A172 (cell line): Measurements from ENCODE around the gene BBS1. TPM values are rescaled to one million over a fixed set of nuclear protein-coding genes. Genes with fewer than 3 reads are reported as not detected.
"Not testable (repeated sequence)": the region's sequence is repeated elsewhere in the genome, so short reads cannot be mapped to it uniquely, and the experiment has no call there.

Source experiments
- DNase-seq: peaks from one replicate; pipeline ENCODE4 v3.0.0-alpha.2; 2015; ENCODE audit warnings: low spot score
- total RNA-seq: library from RNA; depleted of rRNA; stranded (reverse); fragments of >200 nt; shearing (Covaris generic); gene quantifications from 2 replicates; pipeline ENCODE4 v1.2.3, GENCODE V29; 2014; rRNA removed

BBS1 gene
- total RNA-seq, 1 experiment from 2014 or later: 14.7 TPM

DNA sequence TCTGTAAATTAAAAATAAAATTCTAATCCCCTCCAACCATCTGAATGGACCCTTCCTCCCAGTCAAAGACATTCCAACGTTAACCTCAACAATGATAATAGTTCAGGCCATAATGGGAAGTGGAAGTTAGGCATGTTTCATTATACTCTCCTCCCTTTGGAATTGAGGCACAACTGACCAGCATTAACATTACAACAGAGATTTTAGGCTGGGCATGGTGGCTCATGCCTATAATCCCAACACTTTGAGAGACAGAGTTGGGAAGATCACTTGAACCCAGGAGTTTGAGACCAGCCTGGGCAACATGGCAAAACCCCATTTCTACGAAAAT lies 60.4 kb downstream of the BBS1 start:
- DNase-seq: no peak

DNA sequence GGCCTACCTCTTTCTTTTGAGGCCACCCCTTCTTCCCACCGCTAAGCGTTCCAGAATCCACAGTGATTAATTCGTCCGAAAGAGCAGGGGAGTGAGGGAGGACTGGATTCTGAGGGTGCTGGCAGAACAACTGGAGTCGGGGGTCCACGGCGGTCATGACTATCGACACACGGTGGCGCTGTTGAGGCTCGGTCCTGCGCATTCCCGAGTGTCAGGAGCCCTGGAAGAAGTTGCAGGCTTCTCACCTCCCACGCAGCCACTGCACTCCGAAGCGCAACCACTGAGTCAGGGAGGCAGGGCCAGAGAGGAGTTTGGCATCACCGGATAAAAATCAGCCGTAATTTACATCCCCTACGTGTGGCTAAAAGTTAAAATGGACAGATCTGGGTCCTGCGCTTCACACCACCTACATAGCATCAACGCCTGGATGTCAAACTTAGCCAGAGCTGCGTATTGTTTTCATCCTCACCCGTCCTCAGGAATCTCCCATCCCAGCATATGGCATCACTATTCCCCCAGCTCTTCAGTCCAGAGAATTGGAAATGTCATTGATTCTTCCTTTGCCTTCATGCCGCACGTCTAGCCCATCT lies 68.7 kb downstream of the BBS1 start:
- no peak for DNase-seq

DNA sequence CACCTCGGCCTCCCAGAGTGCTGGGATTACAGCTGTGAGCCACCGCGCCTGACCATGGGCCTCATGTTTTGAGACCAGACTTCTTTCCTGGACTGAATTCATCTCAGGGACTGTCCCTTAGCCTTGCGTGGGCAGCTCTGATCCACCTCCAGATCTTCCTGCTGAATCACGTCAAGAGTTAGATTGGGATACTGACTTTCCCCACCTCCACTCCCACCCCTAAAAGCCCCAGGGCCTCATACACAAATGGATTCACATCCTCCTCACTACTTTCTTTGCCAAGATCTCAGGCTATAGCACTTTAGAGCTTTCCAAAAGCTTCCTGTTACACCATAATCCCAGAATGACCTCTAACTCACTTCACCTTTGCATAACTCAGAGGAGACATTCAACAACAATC lies 70.4 kb downstream of the BBS1 start:
- DNase-seq: no peak

DNA sequence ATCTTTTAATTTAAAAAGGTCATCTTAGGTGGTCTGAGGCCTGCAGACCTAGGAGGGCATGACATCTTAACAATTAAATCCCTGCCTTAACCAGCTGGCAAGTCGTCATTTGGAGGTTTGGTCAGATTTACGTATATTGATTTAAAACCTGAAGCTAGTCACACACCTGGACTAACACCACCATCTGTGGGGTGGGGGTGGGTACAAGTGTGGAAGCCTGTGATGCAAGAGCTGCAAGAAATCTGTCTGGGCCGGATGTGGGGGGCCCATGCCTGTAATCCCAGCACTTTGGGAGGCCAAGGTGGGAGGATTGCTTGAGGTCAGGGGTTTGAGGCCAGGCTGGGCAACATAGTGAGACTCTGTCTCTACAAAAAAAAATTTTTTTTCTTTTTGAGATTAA lies 70.8 kb downstream of the BBS1 start:
- DNase-seq: no peak

DNA sequence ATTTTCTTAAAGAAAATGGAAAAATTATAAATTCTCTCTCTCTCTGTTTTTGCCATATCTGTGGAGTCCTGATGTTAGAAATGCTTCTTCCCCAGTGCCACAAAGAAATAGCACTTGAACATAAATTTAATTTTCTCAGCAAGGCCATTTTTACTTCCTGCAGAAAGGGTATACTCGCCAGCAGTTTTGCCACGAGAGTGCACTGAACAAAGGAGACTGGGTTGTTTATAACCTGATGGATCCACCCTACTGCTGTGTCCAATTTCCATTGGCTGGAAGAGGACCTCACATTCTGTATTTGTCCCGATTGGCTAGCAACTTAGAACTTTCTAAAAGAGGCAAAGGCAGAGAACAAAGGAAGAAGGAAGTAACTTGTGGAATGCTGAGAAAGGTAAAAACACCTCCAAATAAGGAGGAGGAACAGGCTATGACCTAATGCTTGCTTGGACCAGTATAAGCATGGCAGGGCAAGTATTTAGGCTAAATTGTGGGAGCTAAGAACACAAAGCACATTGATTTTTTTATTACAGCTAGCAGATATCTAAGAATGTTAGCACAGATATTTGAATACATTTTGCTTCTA lies 72.2 kb downstream of the BBS1 start:
- not testable (repeated sequence) for DNase-seq

Other genes with a start within 250 kb of the BBS1 start
- gene RAB1B, start 242.0 kb upstream of the BBS1 start, total RNA-seq: 132 and 133 TPM in 2 replicates
- gene CNIH2, start 232.5 kb upstream of the BBS1 start, total RNA-seq: 0.72 and 1.9 TPM in 2 replicates
- gene YIF1A, start 221.5 kb upstream of the BBS1 start, total RNA-seq: 86.1 and 109 TPM in 2 replicates
- 0.05 TPM in 1 of 2 replicates, not detected in the other for gene TMEM151A, start 218.7 kb upstream of the BBS1 start, total RNA-seq
- gene CD248, start 193.6 kb upstream of the BBS1 start, total RNA-seq: not detected in 2 replicates
- gene RIN1, start 174.2 kb upstream of the BBS1 start, total RNA-seq: 15.6 and 15.7 TPM in 2 replicates
- gene BRMS1, start 165.5 kb upstream of the BBS1 start, total RNA-seq: 95.8 and 104 TPM in 2 replicates
- gene B4GAT1, start 163.0 kb upstream of the BBS1 start, total RNA-seq: 47.0 and 54.1 TPM in 2 replicates
- gene SLC29A2, start 138.9 kb upstream of the BBS1 start, total RNA-seq: not detected in 2 replicates
- gene NPAS4, start 89.6 kb upstream of the BBS1 start, total RNA-seq: not detected in 2 replicates
- gene MRPL11, start 71.8 kb upstream of the BBS1 start, total RNA-seq: 80.0 and 127 TPM in 2 replicates
- 13.3 and 16.1 TPM in 2 replicates for gene PELI3, start 43.7 kb upstream of the BBS1 start, total RNA-seq
- gene DPP3, start 30.2 kb upstream of the BBS1 start, total RNA-seq: 76.7 and 79.7 TPM in 2 replicates
- gene ZDHHC24, start 35.4 kb downstream of the BBS1 start, total RNA-seq: 17.4 and 21.5 TPM in 2 replicates
- gene ACTN3, start 36.3 kb downstream of the BBS1 start, total RNA-seq: 11.2 TPM in 1 of 2 replicates, not detected in the other
- 1.6 and 7.8 TPM in 2 replicates for gene CTSF, start 58.0 kb downstream of the BBS1 start, total RNA-seq
- 0.31 and 1.2 TPM in 2 replicates for gene CCDC87, start 82.4 kb downstream of the BBS1 start, total RNA-seq
- gene CCS, start 82.5 kb downstream of the BBS1 start, total RNA-seq: 12.4 and 16.6 TPM in 2 replicates
- 42.8 and 43.4 TPM in 2 replicates for gene RBM14, start 106.0 kb downstream of the BBS1 start, total RNA-seq
- 92.5 and 94.1 TPM in 2 replicates for gene RBM4, start 128.1 kb downstream of the BBS1 start, total RNA-seq
- gene RBM4B, start 167.3 kb downstream of the BBS1 start, total RNA-seq: 24.9 and 27.7 TPM in 2 replicates
- 31.6 and 33.4 TPM in 2 replicates for gene SPTBN2, start 218.6 kb downstream of the BBS1 start, total RNA-seq